ENCODE measurements around the gene MLLT3. TPM values are rescaled to one million over a fixed set of nuclear protein-coding genes. Genes with fewer than 3 reads are reported as not detected.

MLLT3 gene
- total RNA-seq, 4 donors from 2014 or later = 4.0 to 6.4 (median 4.5) TPM

DNA sequence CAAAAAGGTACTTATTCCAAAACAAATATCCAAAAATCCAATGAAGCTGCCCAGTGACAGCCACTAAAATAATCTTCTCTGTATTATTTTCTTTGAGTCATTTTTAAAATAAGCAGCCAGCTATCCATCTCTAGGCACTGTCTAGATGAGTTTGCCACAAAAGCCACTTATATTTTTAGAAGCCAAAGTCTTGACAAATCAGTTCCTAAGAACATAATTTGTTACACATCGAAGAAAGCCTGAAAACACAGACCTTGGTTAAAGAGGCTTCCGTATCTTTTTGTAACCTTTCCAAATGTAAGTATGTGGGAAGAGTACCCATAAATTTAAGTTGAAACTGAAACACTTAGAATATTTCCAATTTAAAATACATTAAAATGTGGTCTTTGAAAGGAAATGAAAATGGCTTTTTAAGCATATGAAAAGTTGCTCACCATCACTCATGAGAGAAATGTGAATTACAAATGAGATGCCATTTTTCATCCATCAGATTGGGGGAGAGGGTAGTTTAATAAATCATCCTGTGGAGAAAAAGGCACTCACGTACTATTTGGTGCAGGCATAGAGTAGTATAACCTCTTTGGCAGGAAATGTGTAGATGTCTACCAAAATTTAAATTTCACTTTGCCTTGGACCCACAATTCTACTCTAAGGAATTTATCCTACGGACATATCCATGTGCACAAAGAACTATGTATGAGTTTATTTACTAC lies 180.4 kb downstream of the MLLT3 start:
- TF ChIP-seq, protein P1, sequence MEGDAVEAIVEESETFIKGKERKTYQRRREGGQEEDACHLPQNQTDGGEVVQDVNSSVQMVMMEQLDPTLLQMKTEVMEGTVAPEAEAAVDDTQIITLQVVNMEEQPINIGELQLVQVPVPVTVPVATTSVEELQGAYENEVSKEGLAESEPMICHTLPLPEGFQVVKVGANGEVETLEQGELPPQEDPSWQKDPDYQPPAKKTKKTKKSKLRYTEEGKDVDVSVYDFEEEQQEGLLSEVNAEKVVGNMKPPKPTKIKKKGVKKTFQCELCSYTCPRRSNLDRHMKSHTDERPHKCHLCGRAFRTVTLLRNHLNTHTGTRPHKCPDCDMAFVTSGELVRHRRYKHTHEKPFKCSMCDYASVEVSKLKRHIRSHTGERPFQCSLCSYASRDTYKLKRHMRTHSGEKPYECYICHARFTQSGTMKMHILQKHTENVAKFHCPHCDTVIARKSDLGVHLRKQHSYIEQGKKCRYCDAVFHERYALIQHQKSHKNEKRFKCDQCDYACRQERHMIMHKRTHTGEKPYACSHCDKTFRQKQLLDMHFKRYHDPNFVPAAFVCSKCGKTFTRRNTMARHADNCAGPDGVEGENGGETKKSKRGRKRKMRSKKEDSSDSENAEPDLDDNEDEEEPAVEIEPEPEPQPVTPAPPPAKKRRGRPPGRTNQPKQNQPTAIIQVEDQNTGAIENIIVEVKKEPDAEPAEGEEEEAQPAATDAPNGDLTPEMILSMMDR (IDR thresholded peaks at IDR 0.05 in 4 of 5, conservative IDR thresholded peaks at IDR 0.05 in 1 of 5) = no peak
- TF ChIP-seq POLR2A (IDR thresholded peaks at IDR 0.05) = no peak
- Histone ChIP-seq H3K4me3 (no peak overlapping the region), H3K27me3 (no peaks in the 10 kb centered on the region), H3K4me1 (peaks cover 25 to 40% of the 10 kb centered on the region in 2 donors), H3K36me3 (no peaks in the 10 kb centered on the region), H3K9me3 (no peaks in the 10 kb centered on the region), H3K27ac (no peak overlapping the region)
- intact Hi-C loops (cut with DNase I; ENCODE audit: low total_unique reads) (no loop called here), in situ Hi-C loops (cut with MboI; ENCODE audit: low sequenced_read_pairs in 4 of 4) (no loop called here)
- no peak for DNase-seq
- no peak for ATAC-seq

- Histone ChIP-seq H3K9me3 (no peaks in the 10 kb centered on the region), H3K27me3 (no peaks in the 10 kb centered on the region), H3K27ac (no peak overlapping the region), H3K4me1 (peaks cover 25 to 40% of the 10 kb centered on the region in 2 donors), H3K36me3 (no peaks in the 10 kb centered on the region), H3K4me3 (no peak overlapping the region)
- in situ Hi-C loops (cut with MboI; ENCODE audit: low sequenced_read_pairs in 4 of 4) (no loop called here), intact Hi-C loops (cut with DNase I; ENCODE audit: low total_unique reads) (no loop called here)
- no peak for ATAC-seq
- TF ChIP-seq POLR2A (IDR thresholded peaks at IDR 0.05) = no peak
- TF ChIP-seq, protein P1 (IDR thresholded peaks at IDR 0.05 in 4 of 5, conservative IDR thresholded peaks at IDR 0.05 in 1 of 5) = no peak
- no peak for DNase-seq
These were observed 181.1 kb downstream of the MLLT3 start for GRCh38 chr9:20441166-20441565.

- TF ChIP-seq POLR2A (IDR thresholded peaks at IDR 0.05) = no peak
- TF ChIP-seq, protein P1 (IDR thresholded peaks at IDR 0.05 in 4 of 5, conservative IDR thresholded peaks at IDR 0.05 in 1 of 5) = no peak
- intact Hi-C loops (cut with DNase I; ENCODE audit: low total_unique reads) = no loop called here
- peaks cover 19 to 30% of the 10 kb centered on the region in 2 donors for H3K4me1 ChIP-seq
- H3K9me3 ChIP-seq = no peaks in the 10 kb centered on the region
- DNase-seq (no peak), ATAC-seq (no peak)
- H3K36me3 ChIP-seq = no peaks in the 10 kb centered on the region
- H3K27me3 ChIP-seq = no peaks in the 10 kb centered on the region
- no peak overlapping the region for H3K27ac ChIP-seq
- no peak overlapping the region for H3K4me3 ChIP-seq
- in situ Hi-C loops (cut with MboI; ENCODE audit: low sequenced_read_pairs in 4 of 4) = no loop called here
These were observed 184.8 kb downstream of the MLLT3 start for GRCh38 chr9:20437476-20437875.

DNA sequence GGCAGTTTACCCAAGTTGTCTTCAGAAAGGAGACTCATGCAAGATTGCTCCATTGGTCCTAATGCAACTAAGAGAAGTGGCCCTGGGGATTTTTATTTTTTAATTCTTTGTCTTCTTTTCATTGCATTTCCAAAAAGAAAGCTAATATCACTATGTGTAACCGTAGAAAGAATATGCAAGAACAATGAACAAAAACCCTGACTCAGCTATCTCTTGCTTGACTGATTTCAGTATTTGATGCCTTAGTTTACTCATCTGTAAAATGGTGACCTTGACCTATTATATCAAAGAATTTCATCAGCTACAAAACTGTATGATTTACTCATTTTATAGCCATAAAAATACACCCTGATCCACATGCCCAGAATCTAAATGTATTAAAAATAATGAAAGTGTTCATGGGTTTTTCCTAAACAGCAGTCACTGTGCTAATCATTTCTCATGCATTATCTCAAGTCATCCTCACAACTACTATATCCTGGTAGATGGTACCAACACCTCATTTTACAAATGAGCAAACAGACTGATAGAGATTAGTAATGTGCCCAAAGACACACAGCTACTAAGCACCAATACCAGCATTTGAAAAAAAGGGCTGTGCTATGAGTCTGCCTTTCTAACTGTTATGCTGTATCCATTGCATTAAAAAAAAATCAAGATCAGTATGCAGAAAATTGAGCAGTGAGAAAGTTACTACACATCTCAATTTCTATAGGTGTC lies 185.7 kb downstream of the MLLT3 start:
- in situ Hi-C loops (cut with MboI; ENCODE audit: low sequenced_read_pairs in 4 of 4) = no loop called here
- ATAC-seq = no peak
- intact Hi-C loops (cut with DNase I; ENCODE audit: low total_unique reads) = no loop called here

More for the DNA sequence above, 185.7 kb downstream of the MLLT3 start:
- no peak for DNase-seq
- H3K9me3 ChIP-seq = no peaks in the 10 kb centered on the region
- no peaks in the 10 kb centered on the region for H3K36me3 ChIP-seq
- H3K27me3 ChIP-seq = no peaks in the 10 kb centered on the region
- no peak overlapping the region for H3K4me3 ChIP-seq
- TF ChIP-seq, protein P1 (IDR thresholded peaks at IDR 0.05 in 4 of 5, conservative IDR thresholded peaks at IDR 0.05 in 1 of 5) = no peak
- TF ChIP-seq POLR2A (IDR thresholded peaks at IDR 0.05) = no peak
- H3K27ac ChIP-seq = no peak overlapping the region
- peaks cover 10 to 21% of the 10 kb centered on the region in 2 donors for H3K4me1 ChIP-seq
